Ascending aorta (tissue), 2 donors: ENCODE measurements around the gene NLGN4Y. TPM values are rescaled to one million over a fixed set of nuclear protein-coding genes. Genes with fewer than 3 reads are reported as not detected.

ENCODE experiments used
- DNase-seq, 2 donors: peaks; one replicate each; pipeline ENCODE4 v3.0.0-alpha.2; 2019; ENCODE audit warnings: low spot score in 2 of 2
- H3K27ac ChIP-seq, 2 donors: fragments of 200-600 bp; sonication (generic); one replicate each; pipeline ENCODE4 v1.5.1; 2016 to 2017; ENCODE audit warnings: mild to moderate bottlenecking in 1 of 2
- H3K27me3 ChIP-seq: fragments of 200-600 bp; sonication (generic); one replicate; pipeline ENCODE4 v1.5.1; 2017
- H3K36me3 ChIP-seq, 2 donors: fragments of 200-600 bp; sonication (generic); one replicate each; pipeline ENCODE4 v1.5.1; 2016
- H3K4me1 ChIP-seq, 2 donors: fragments of 200-600 bp; sonication (generic); one replicate each; pipeline ENCODE4 v1.5.1; 2016 to 2017; ENCODE audit warnings: mild to moderate bottlenecking in 1 of 2
- H3K4me3 ChIP-seq, 2 donors: fragments of 200-600 bp; sonication (generic); one replicate each; pipeline ENCODE4 v1.5.1; 2016 to 2017; ENCODE audit warnings: mild to moderate bottlenecking in 1 of 2
- H3K9me3 ChIP-seq, 2 donors: fragments of 200-600 bp; sonication (generic); one replicate each; pipeline ENCODE4 v1.5.1; 2016
- CTCF ChIP-seq, 3 experiments: fragments of 200-600 bp in 2 of 3; fragments of 450-650 bp in 1 of 3; sonication (generic) in 2 of 3; IDR thresholded peaks; one replicate each; pipeline ENCODE4 v1.5.1; 2016 to 2019; ENCODE audit warnings: antibody characterized with exemption in 3 of 3, mild to moderate bottlenecking in 1 of 3, moderate library complexity in 1 of 3
- intact Hi-C: fragments of 100-400 bp; cut with DNase I; formaldehyde crosslinking; loops from one replicate; pipeline ENCODE4 v1.15.1; 2023
- total RNA-seq: library from RNA; depleted of rRNA; stranded (reverse); fragments of >200 nt; gene quantifications from one replicate; pipeline ENCODE4 v1.1.0, GENCODE V29; 2016

Gene NLGN4Y
- total RNA-seq, 1 donor from 2014 or later = not detected

- no peaks in the 10 kb centered on the region for H3K4me1 ChIP-seq
- intact Hi-C loops = no loop called here
- H3K9me3 ChIP-seq = no peaks in the 10 kb centered on the region
- TF ChIP-seq CTCF (IDR thresholded peaks at IDR 0.05) = no peak
- H3K27me3 ChIP-seq = no peaks in the 10 kb centered on the region
- no peaks in the 10 kb centered on the region for H3K36me3 ChIP-seq
- no peak for DNase-seq
- no peak overlapping the region for H3K27ac ChIP-seq
- no peak overlapping the region for H3K4me3 ChIP-seq
These were observed 297.9 kb downstream of the NLGN4Y start for GRCh38 chrY:14822201-14822600.

- intact Hi-C loops = no loop called here
- no peak for DNase-seq
- no peak for TF ChIP-seq CTCF (IDR thresholded peaks at IDR 0.05)
These were observed 298.6 kb downstream of the NLGN4Y start for GRCh38 chrY:14822906-14823305.

GRCh38 chrY:14824583-14824982, 300.3 kb downstream of the NLGN4Y start:
- Histone ChIP-seq H3K4me1 (no peaks in the 10 kb centered on the region), H3K4me3 (no peak overlapping the region), H3K9me3 (no peaks in the 10 kb centered on the region), H3K27me3 (no peaks in the 10 kb centered on the region), H3K36me3 (no peaks in the 10 kb centered on the region), H3K27ac (no peak overlapping the region)
- TF ChIP-seq CTCF (IDR thresholded peaks at IDR 0.05) = no peak
- no peak for DNase-seq
- intact Hi-C loops = no loop called here

More at GRCh38 chrY:14822906-14823305, 298.6 kb downstream of the NLGN4Y start:
- Histone ChIP-seq H3K27me3 (no peaks in the 10 kb centered on the region), H3K9me3 (no peaks in the 10 kb centered on the region), H3K4me1 (no peaks in the 10 kb centered on the region), H3K27ac (no peak overlapping the region), H3K36me3 (no peaks in the 10 kb centered on the region), H3K4me3 (no peak overlapping the region)

GRCh38 chrY:14825728-14826127, 301.4 kb downstream of the NLGN4Y start:
- Histone ChIP-seq H3K4me1 (no peaks in the 10 kb centered on the region), H3K4me3 (no peak overlapping the region), H3K9me3 (no peaks in the 10 kb centered on the region), H3K27me3 (no peaks in the 10 kb centered on the region), H3K36me3 (no peaks in the 10 kb centered on the region), H3K27ac (no peak overlapping the region)
- no peak for DNase-seq
- intact Hi-C loops = no loop called here
- no peak for TF ChIP-seq CTCF (IDR thresholded peaks at IDR 0.05)

- Histone ChIP-seq H3K9me3 (no peaks in the 10 kb centered on the region), H3K4me1 (no peaks in the 10 kb centered on the region), H3K4me3 (no peak overlapping the region), H3K27ac (no peak overlapping the region), H3K36me3 (no peaks in the 10 kb centered on the region), H3K27me3 (no peaks in the 10 kb centered on the region)
- no peak for TF ChIP-seq CTCF (IDR thresholded peaks at IDR 0.05)
- no peak for DNase-seq
- intact Hi-C loops = no loop called here
These were observed 304.2 kb downstream of the NLGN4Y start for GRCh38 chrY:14828531-14828930.

- H3K9me3 ChIP-seq = no peaks in the 10 kb centered on the region
- no peak overlapping the region for H3K27ac ChIP-seq
- TF ChIP-seq CTCF (IDR thresholded peaks at IDR 0.05) = no peak
- no peaks in the 10 kb centered on the region for H3K27me3 ChIP-seq
- no peaks in the 10 kb centered on the region for H3K4me1 ChIP-seq
- no peaks in the 10 kb centered on the region for H3K36me3 ChIP-seq
- intact Hi-C loops = no loop called here
- no peak for DNase-seq
- no peak overlapping the region for H3K4me3 ChIP-seq
These were observed 305.1 kb downstream of the NLGN4Y start for GRCh38 chrY:14829366-14829885.
